ENCODE results near the gene MOB3B.

DNA sequence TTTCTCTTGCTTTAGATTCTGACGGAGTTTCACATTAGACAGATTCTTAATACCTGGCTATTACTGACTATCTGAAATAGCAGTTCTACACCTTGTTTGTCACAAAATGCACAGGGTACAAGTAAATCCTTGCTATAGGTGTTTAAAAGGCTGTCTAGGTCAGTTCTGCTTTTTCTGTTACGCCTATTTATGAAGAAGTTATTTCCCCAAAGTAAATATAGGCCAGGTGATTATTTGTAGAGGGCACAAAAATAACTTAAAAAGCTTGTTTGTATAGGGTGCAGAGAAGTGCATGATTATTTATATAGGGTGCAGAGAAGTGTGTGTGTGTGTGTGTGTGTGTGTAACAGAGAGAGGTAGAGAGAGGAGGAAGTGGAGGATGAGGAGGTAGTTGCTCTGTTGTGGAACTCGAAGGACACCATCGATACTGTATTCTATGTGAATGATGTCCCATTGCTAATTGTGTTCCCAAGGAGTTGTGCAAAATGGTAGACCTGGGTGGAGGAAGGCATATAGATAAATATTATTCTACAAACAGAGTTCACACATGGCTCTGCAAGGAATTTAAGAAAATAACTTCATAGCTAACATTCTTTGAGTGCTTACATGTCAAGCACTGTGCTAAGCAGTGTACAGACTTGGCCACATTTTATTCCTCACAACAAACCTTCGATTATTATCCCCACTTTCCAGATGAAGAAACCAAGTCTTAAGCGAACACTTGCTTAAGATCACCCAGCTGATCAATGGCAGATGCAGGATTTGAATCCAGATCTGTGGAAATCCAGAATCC is 136.4 kb downstream of the MOB3B start:
- TF ChIP-seq CTCF (IDR thresholded peaks at IDR 0.05) (no peak), POLR2A (IDR thresholded peaks at IDR 0.05) (no peak), POLR2AphosphoS5 (IDR thresholded peaks at IDR 0.05) (no peak)
